Skeletal muscle cell (primary cell): Measurements from ENCODE around the gene PIK3R4.

Source experiments
- DNase-seq: peaks from one replicate; pipeline ENCODE4 v3.0.0-alpha.2; 2010; ENCODE audit warnings: low read depth
- H3K4me3 ChIP-seq: 2 replicates; pipeline ENCODE4 v1.5.1; 2011; ENCODE audit warnings: low read depth, mild to moderate bottlenecking, control low read depth, low read length, moderate library complexity

Gene PIK3R4

DNA sequence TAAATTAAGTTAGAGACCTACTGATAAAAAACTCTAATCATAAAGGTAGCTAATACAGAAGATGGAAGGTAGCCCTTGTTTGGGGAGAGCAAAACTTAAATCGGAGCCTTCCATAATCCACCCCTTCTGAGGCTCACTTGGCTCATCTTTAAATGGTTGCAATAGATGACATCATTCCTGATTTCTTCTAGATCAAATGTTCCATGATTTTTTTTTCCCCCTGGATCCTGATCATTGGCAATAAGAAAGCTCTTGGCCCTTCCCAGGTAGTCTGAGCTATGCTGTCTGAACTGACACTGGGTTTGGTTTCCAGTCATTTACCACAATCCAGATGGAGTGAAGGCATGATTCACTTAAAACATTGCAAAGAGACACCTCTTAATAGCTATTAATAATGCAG lies 92.5 kb downstream of the PIK3R4 start:
- H3K4me3 ChIP-seq: no peak overlapping the region
- no peak for DNase-seq

DNA sequence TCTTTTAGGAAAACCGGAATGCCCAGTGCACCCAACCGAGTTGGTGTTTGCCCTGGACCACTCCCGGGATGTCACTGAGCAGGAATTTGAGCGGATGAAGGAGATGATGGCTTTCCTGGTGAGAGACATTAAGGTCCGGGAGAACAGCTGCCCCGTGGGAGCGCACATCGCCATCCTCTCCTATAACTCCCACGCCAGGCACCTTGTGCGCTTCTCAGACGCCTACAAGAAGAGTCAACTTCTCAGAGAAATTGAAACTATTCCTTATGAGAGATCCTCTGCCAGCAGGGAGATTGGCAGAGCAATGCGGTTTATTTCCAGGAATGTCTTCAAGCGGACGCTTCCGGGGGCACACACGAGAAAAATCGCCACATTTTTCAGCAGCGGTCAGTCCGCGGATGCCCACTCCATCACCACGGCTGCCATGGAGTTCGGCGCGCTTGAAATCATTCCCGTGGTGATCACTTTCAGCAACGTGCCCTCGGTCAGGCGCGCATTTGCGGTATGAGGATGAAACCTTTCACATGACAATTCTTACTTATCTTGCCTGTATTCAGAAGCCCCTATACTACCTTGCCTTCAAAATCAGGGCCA lies 97.5 kb downstream of the PIK3R4 start:
- no peak for DNase-seq
- H3K4me3 ChIP-seq: no peak overlapping the region

DNA sequence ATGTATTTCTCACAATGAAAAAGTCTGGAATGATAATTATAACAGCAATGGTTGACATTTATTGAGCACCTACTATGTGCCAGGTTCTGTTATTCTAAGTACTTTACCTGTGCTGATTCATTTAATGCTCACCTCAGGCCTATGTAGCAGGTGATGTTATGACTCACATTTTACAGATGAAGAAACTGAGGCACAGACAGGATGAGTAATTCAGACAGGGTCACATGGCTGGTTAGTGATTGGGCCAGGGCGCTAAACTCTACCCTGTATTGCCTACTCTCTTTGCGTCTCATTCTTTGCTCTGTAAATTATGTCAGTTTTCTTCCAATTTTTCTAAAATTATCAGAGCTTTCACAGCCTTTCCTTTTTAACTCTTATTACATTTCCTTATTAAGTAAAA lies 98.3 kb downstream of the PIK3R4 start:
- DNase-seq: no peak
- H3K4me3 ChIP-seq: no peak overlapping the region

DNA sequence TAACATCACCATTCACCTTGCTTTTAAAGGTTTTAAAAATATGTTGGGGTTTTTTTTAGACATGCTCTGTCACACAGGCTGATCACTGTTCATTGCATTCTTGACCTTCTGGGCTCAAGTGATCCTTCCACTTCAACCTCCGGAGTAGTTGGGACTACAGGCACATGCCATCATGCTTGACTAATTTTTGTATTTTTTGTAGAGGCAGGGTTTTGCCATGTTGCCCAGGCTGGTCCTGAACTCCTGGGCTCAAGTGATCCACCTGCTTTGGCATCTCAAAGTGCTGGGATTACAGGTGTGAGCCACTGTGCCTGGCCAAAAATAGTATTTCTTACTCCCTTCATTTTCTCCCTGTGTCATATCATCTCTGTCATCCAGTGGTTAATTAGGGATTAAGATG lies 101.4 kb downstream of the PIK3R4 start:
- no peak overlapping the region for H3K4me3 ChIP-seq
- DNase-seq: no peak

DNA sequence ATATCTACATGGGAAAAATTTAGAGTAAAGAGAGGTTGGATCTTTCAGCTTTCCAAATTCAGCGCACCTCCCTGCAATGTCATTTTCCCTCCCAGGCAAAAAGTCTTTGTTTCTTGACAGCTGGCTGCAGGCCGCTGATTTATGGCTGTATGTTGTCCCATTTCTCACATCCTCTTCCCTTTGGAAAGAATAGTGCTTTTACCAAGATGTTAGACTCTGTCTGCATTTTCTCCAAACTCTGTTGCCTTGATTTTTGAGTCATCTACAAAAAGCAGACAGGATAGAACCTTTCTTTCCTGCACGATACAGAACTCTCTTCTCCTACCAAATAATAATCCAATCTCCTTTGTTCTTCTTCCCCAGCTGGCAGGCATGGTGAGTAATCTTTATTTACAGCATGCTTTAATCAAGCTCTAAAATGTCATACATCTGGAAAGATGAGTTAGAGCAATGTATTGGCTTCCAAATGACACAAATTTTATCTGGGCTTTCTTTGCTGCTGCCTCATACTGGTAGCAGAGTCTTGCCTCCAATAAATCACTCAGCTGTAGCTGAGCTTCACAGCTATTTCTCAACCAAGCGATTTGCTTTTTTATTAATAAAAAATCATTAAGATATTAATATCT lies 101.9 kb downstream of the PIK3R4 start:
- H3K4me3 ChIP-seq: no peak overlapping the region

DNA sequence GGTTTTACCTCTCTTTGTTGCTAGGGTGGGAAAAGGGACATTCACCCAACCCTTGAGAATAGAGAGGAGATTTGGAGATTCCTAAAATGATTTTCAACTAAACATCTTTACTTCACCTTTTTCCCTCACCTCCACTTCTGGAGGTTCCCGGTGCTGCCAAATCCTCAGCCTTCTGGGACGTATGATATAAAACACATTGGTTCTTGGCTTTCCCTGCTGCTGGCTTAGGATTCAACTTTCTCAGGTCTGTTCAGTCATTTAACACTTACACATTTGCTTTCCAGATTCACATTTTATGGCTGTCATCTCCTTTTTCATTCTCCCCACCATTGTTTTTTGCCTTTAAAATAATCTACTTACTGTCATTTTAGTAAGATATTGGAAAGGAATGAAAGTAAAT lies 106.6 kb downstream of the PIK3R4 start:
- DNase-seq: no peak
- no peak overlapping the region for H3K4me3 ChIP-seq

More for the DNA sequence above, 101.9 kb downstream of the PIK3R4 start:
- DNase-seq: no peak

DNA sequence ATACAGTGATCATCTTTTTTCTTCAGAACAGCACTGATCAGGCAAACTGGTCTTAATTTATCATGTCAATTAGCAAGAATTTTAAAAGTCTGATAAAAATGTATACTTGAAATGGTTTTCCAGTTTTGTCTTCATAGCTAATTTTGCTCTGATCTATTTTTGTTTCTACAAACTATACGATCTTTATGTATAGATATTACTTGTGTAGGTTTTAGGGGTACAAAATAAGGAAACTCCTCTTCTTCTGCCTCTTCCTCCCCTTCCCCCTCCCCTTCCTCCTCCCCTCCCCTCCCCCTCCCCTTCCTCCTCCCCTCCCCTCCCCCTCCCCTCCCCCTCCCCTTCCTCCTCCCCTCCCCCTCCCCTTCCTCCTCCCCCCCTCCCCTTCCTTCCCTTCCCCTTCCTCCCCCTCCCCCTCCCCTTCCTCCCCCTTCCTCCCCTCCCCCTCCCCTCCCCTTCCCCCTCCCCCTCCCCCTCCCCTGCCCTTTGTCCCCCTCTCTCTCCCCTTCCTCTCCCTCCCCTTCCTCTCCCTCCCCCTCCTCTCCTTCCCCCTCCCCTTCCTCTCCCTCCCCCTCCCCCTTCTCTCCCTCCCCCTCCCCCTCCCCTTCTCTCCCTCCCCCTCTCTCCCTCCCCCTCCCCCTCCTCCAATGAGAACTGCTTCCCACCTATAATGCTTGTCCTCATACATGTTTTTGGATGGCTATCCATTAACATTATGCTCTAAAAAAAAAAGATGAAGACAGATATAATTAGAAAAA lies 110.0 kb downstream of the PIK3R4 start:
- DNase-seq: no peak
- no peak overlapping the region for H3K4me3 ChIP-seq

DNA sequence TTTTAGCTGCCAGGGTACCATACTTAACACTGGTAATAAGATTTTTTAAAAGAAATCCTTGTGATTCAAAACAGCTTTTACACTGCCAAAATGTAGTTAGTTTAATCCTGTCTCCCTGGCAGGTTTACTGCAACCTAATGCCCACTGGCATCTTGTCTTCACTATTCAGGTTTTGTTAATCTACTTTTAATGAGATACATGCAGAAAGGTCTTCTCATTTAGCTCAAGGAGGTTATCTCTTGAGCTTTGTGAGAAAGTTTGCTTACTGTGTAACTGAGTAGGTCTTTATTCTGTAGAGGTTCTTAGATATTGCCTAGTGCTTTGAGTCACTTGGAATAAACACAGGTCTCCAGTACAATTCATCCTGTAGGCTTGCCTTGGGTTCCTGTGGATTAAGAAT lies 110.7 kb downstream of the PIK3R4 start:
- H3K4me3 ChIP-seq: no peak overlapping the region
- DNase-seq: no peak

DNA sequence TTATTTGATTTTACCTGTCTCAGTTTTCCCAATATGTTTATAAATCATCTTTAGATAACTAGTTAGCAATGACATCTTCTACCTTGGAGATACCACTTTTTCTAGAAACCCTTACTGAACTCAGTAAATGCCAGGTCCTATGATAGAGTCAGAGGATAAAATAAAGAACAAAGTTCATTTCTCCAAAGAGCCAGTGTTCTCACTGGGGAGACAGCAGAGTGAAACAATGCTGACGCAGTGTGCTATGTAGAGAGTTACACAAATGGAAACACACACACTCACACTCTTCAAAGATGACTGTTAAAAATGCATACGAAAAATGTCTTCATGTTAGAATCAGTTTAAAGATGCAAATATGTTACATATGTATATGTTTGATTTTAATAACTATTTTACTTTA lies 111.3 kb downstream of the PIK3R4 start:
- DNase-seq: no peak
- no peak overlapping the region for H3K4me3 ChIP-seq
